Fibroblast of skin of abdomen (primary cell): ENCODE data around the gene USP8. TPM values are rescaled to one million over a fixed set of nuclear protein-coding genes. Genes with fewer than 3 reads are reported as not detected.
A peak's percentile ranks its signal among the peaks of the same experiment; 100 is the strongest.
"Not testable (repeated sequence)": the region's sequence is repeated elsewhere in the genome, so short reads cannot be mapped to it uniquely, and the experiment has no call there.

Source experiments
- DNase-seq: peaks from one replicate; pipeline ENCODE4 v3.0.0-alpha.2; 2013
- polyA plus RNA-seq, 2 experiments: library from polyadenylated mRNA; unstranded; fragments of 120-200 nt; gene quantifications; one replicate each; pipeline ENCODE4 v1.2.1, GENCODE V29; 2013; ENCODE audit not compliant: insufficient read length in 2 of 2

USP8 gene
- polyA plus RNA-seq (2013, experiment 1 of 2; ENCODE audit: insufficient read length): 33.3 TPM
- polyA plus RNA-seq (2013, experiment 2 of 2; ENCODE audit: insufficient read length): 35.8 TPM

- DNase-seq: peak; percentile 97
Measured at GRCh38 chr15:50424066-50424890, at the start of gene USP8. USP8 (plus strand) TSS chr15:50424405; CDS start chr15:50439074, 14,669 bp downstream.

- DNase-seq: no peak
Measured at GRCh38 chr15:50377867-50378751, 46.1 kb upstream of the USP8 start.

GRCh38 chr15:50378776-50379175 lies 45.4 kb upstream of the USP8 start:
- no peak for DNase-seq

- DNase-seq: not testable (repeated sequence)
Measured at GRCh38 chr15:50379413-50379812, 44.8 kb upstream of the USP8 start.

- DNase-seq: peak; percentile 7
Measured at GRCh38 chr15:50380089-50380488, 44.1 kb upstream of the USP8 start.

- DNase-seq: no peak
Measured at GRCh38 chr15:50381438-50381837, 42.8 kb upstream of the USP8 start.

- DNase-seq: not testable (repeated sequence)
Measured at GRCh38 chr15:50382408-50382807, 41.8 kb upstream of the USP8 start.

GRCh38 chr15:50390554-50391264 lies 33.5 kb upstream of the USP8 start:
- DNase-seq: no peak

- DNase-seq: not testable (repeated sequence)
Measured at GRCh38 chr15:50391561-50391960, 32.6 kb upstream of the USP8 start.

GRCh38 chr15:50411870-50412269 lies 12.3 kb upstream of the USP8 start:
- DNase-seq: no peak

GRCh38 chr15:50414624-50415023 lies 9.6 kb upstream of the USP8 start:
- DNase-seq: no peak

GRCh38 chr15:50415752-50416404 lies 8.3 kb upstream of the USP8 start:
- DNase-seq: no peak

GRCh38 chr15:50416890-50417289 lies 7.3 kb upstream of the USP8 start:
- no peak for DNase-seq

- DNase-seq: peak; percentile 8
Measured at GRCh38 chr15:50418041-50418583, 6.1 kb upstream of the USP8 start.

GRCh38 chr15:50425219-50425618 lies 1.0 kb downstream of the USP8 start:
- DNase-seq: no peak

GRCh38 chr15:50425678-50426246 lies 1.6 kb downstream of the USP8 start:
- not testable (repeated sequence) for DNase-seq

- no peak for DNase-seq
Measured at GRCh38 chr15:50426428-50426827, 2.2 kb downstream of the USP8 start.

- DNase-seq: peak; percentile 40
Measured at GRCh38 chr15:50431204-50431603, 7.0 kb downstream of the USP8 start.

- no peak for DNase-seq
Measured at GRCh38 chr15:50432230-50432629, 8.0 kb downstream of the USP8 start.

GRCh38 chr15:50435772-50436171 lies 11.6 kb downstream of the USP8 start:
- DNase-seq: no peak

- DNase-seq: no peak
Measured at GRCh38 chr15:50438251-50438650, 14.0 kb downstream of the USP8 start.
